HepG2 (cell line): ENCODE measurements around the gene INHBE. TPM values are rescaled to one million over a fixed set of nuclear protein-coding genes. Genes with fewer than 3 reads are reported as not detected.

ENCODE experiments used
- ATF7-NPFF ChIP-seq: sonication (generic); formaldehyde crosslinking; IDR thresholded peaks from 2 replicates; pipeline ENCODE4 v1.8.1; 2023; ENCODE audit warnings: mild to moderate bottlenecking, low read depth, missing genetic modification reagents, moderate library complexity
- DMAP1 ChIP-seq: IDR thresholded peaks from 2 replicates; pipeline ENCODE4 v1.6.1; 2016
- HES4 ChIP-seq: sonication (generic); formaldehyde crosslinking; IDR thresholded peaks from 2 replicates; pipeline ENCODE4 v1.9.0; 2021; ENCODE audit warnings: mild to moderate bottlenecking, missing genetic modification reagents, borderline replicate concordance
- HMG20B ChIP-seq: conservative IDR thresholded peaks from 2 replicates; pipeline ENCODE4 v1.6.1; 2016; ENCODE audit warnings: missing genetic modification reagents, missing compliant biosample characterization
- KDM6A ChIP-seq: IDR thresholded peaks from 2 replicates; pipeline ENCODE4 v1.6.1; 2016; ENCODE audit warnings: low read depth
- KLF16 ChIP-seq, 2 experiments: sonication (generic) in 1 of 2; formaldehyde crosslinking in 1 of 2; IDR thresholded peaks; 2 replicates each; pipeline versions ENCODE4 v1.6.1 to v1.8.0; 2016 to 2023; ENCODE audit warnings: missing genetic modification reagents in 2 of 2, missing compliant biosample characterization in 1 of 2
- KLF9 ChIP-seq: IDR thresholded peaks from 2 replicates; pipeline ENCODE4 v1.6.1; 2016; ENCODE audit warnings: low read depth
- MAF1 ChIP-seq: sonication (generic); formaldehyde crosslinking; IDR thresholded peaks from 2 replicates; pipeline ENCODE4 v1.5.0; 2020; ENCODE audit warnings: missing genetic modification reagents, borderline replicate concordance
- MAFK ChIP-seq, 2 experiments: IDR thresholded peaks in 1 of 2; conservative IDR thresholded peaks in 1 of 2; 2 replicates each; pipeline ENCODE4 v1.6.1; 2011; ENCODE audit warnings: improper control_type of control experiment in 2 of 2, low read length in 2 of 2
- MIXL1 ChIP-seq: IDR thresholded peaks from 2 replicates; pipeline ENCODE4 v1.6.1; 2016
- NCOR1 ChIP-seq: fragments of 200-600 bp; sonication (generic); IDR thresholded peaks from 2 replicates; pipeline ENCODE4 v1.7.0; 2017; ENCODE audit warnings: antibody characterized with exemption, low read length, borderline replicate concordance
- PAF1 ChIP-seq: IDR thresholded peaks from 2 replicates; pipeline ENCODE4 v1.6.1; 2016; ENCODE audit warnings: missing genetic modification reagents, missing compliant biosample characterization
- PTBP1 ChIP-seq: fragments of 200-400 bp; formaldehyde crosslinking; IDR thresholded peaks from 2 replicates; pipeline ENCODE4 v1.6.1; 2018; ENCODE audit warnings: low read length, low read depth; ENCODE audit not compliant: poor library complexity, severe bottlenecking
- RFXAP ChIP-seq: sonication (generic); formaldehyde crosslinking; IDR thresholded peaks from 2 replicates; pipeline ENCODE4 v1.4.0; 2020; ENCODE audit warnings: missing genetic modification reagents, borderline replicate concordance
- SP1 ChIP-seq, 2 experiments: fragments of 450-650 bp in 1 of 2; sonication (generic) in 1 of 2; formaldehyde crosslinking in 1 of 2; IDR thresholded peaks; 2 replicates each; pipeline versions ENCODE4 v1.4.0 to v1.6.1; 2016 to 2020; ENCODE audit warnings: missing genetic modification reagents in 1 of 2
- TAF15 ChIP-seq: fragments of 200-400 bp; formaldehyde crosslinking; IDR thresholded peaks from one replicate; pipeline ENCODE4 v1.6.1; 2018; ENCODE audit warnings: mild to moderate bottlenecking, low read depth, low read length; ENCODE audit not compliant: poor library complexity, severe bottlenecking
- TCF7L2 ChIP-seq: IDR thresholded peaks from 2 replicates; pipeline ENCODE4 v1.6.1; 2011; ENCODE audit warnings: mild to moderate bottlenecking, low read depth, low read length, moderate library complexity
- TGIF2 ChIP-seq: IDR thresholded peaks from 2 replicates; pipeline ENCODE4 v1.6.1; 2016; ENCODE audit warnings: control low read depth, missing compliant biosample characterization
- USF2 ChIP-seq, 2 experiments: sonication (generic) in 1 of 2; formaldehyde crosslinking in 1 of 2; IDR thresholded peaks; 2 replicates each; pipeline versions ENCODE4 v1.5.1 to v1.6.1; 2011 to 2020; ENCODE audit warnings: borderline replicate concordance in 1 of 2, low read depth in 1 of 2, low read length in 1 of 2, mild to moderate bottlenecking in 1 of 2, missing genetic modification reagents in 1 of 2, moderate library complexity in 1 of 2
- ZC3H13 ChIP-seq: sonication (generic); formaldehyde crosslinking; IDR thresholded peaks from 2 replicates; pipeline ENCODE4 v1.8.1; 2023; ENCODE audit warnings: mild to moderate bottlenecking, missing genetic modification reagents, moderate library complexity
- ZNF30 ChIP-seq: sonication (generic); formaldehyde crosslinking; IDR thresholded peaks from 2 replicates; pipeline ENCODE4 v1.5.0; 2020; ENCODE audit warnings: mild to moderate bottlenecking, missing genetic modification reagents
- ZNF446 ChIP-seq: sonication (generic); formaldehyde crosslinking; IDR thresholded peaks from 2 replicates; pipeline ENCODE4 v1.5.0; 2020; ENCODE audit warnings: mild to moderate bottlenecking, missing genetic modification reagents
- ZNF580 ChIP-seq: IDR thresholded peaks from 2 replicates; pipeline ENCODE4 v1.6.1; 2016; ENCODE audit warnings: low read depth, borderline replicate concordance
- ZNF607 ChIP-seq: sonication (generic); formaldehyde crosslinking; IDR thresholded peaks from 2 replicates; pipeline ENCODE4 v1.5.1; 2020; ENCODE audit warnings: missing genetic modification reagents, mild to moderate bottlenecking, borderline replicate concordance
- ZNF619 ChIP-seq: sonication (generic); formaldehyde crosslinking; IDR thresholded peaks from 2 replicates; pipeline ENCODE4 v1.4.0; 2020; ENCODE audit warnings: mild to moderate bottlenecking, missing genetic modification reagents
- ZNF784 ChIP-seq: sonication (generic); formaldehyde crosslinking; IDR thresholded peaks from 2 replicates; pipeline ENCODE4 v1.5.1; 2020; ENCODE audit warnings: missing genetic modification reagents, mild to moderate bottlenecking, borderline replicate concordance
- ZSCAN9 ChIP-seq: IDR thresholded peaks from 2 replicates; pipeline ENCODE4 v1.6.1; 2016; ENCODE audit warnings: borderline replicate concordance
- polyA plus RNA-seq, 8 experiments: library from polyadenylated mRNA; depleted of rRNA in 3 of 8; stranded (reverse) in 7 of 8; unstranded in 1 of 8; fragments of >200 nt; fragmentation: Illumina TruSeq in 4 of 8; extraction: Trizol in 4 of 8; gene quantifications; 2 replicates each; pipeline versions ENCODE4 v1.2.1 to v1.2.3, GENCODE V29; 2011 to 2016; ENCODE audit warnings: low read depth in 4 of 8, missing spikeins in 1 of 8, mixed read lengths in 1 of 8; ENCODE audit not compliant: insufficient read depth in 1 of 8
- total RNA-seq, 5 experiments: library from RNA; depleted of rRNA; stranded (reverse); fragments of >200 nt; fragmentation: Illumina TruSeq; extraction: Trizol; gene quantifications; 2 replicates each; pipeline ENCODE4 v1.2.3, GENCODE V29; 2016; ENCODE audit warnings: low read depth in 1 of 5

INHBE gene
- total and polyA plus RNA-seq, 2 of the 13 experiments (the other 11 are each of a cell fraction or from before 2014, with no cell fraction given) = 17.0 to 32.0 TPM

- TF ChIP-seq TAF15 (no peak), ZNF30 (no peak), MAFK (conservative IDR thresholded peaks at IDR 0.05 in 1 of 2, IDR thresholded peaks at IDR 0.05 in 1 of 2; ENCODE audit: low read length in 2 of 2) (no peak), ATF7-NPFF (no peak), USF2 (IDR thresholded peaks at IDR 0.05; ENCODE audit: low read depth, low read length) (no peak), USF2 (CRISPR knock-in tag; IDR thresholded peaks at IDR 0.05; ENCODE audit: borderline replicate concordance) (no peak; the same call in 1 of the 2 replicates), ZC3H13 (CRISPR knock-in tag) (0 out of 2 replicates have a peak, but pooled peaks have one; percentile 61), KLF16 (CRISPR knock-in tag; IDR thresholded peaks at IDR 0.05) (peak in 1 of 2 experiments; percentile 33; a peak in 1 of 4 replicates), TCF7L2 (no peak), MAF1 (CRISPR knock-in tag) (no peak), ZNF784 (CRISPR knock-in tag) (peak; percentile 90; the same call in 1 of the 2 replicates), ZNF580 (CRISPR knock-in tag) (peak; percentile 56; the same call in 1 of the 2 replicates), ZNF607 (0 out of 2 replicates have a peak, but pooled peaks have one; percentile 57), KLF9 (CRISPR knock-in tag) (peak; percentile 69; the same call in 1 of the 2 replicates), NCOR1 (peak; percentile 89), HES4 (CRISPR knock-in tag) (peak; percentile 69; the same call in 1 of the 2 replicates), ZNF446 (CRISPR knock-in tag) (no peak), DMAP1 (CRISPR knock-in tag) (peak; percentile 98), PAF1 (no peak), RFXAP (CRISPR knock-in tag) (no peak), TGIF2 (CRISPR knock-in tag) (peak; percentile 90), ZSCAN9 (CRISPR knock-in tag) (no peak), PTBP1 (peak; percentile 15), ZNF619 (CRISPR knock-in tag) (peak; percentile 63), KDM6A (CRISPR knock-in tag) (peak; percentile 81), MIXL1 (CRISPR knock-in tag) (peak; percentile 37; the same call in 1 of the 2 replicates), HMG20B (CRISPR knock-in tag) (peak; percentile 50; the same call in 1 of the 2 replicates), SP1 (IDR thresholded peaks at IDR 0.05) (no peak), SP1 (CRISPR knock-in tag; IDR thresholded peaks at IDR 0.05) (peak; percentile 35; the same call in 1 of the 2 replicates)
Measured at GRCh38 chr12:57454566-57455373, at the start of gene INHBE (continued).
